NCI-H82 treated with DMSO at 0.1 percent for 48 hours (cell line): ENCODE results near the gene PPP2R5D.

Source experiments
- DNase-seq: peaks from one replicate; lab custom pipeline; 2025; ENCODE audit not compliant: unreplicated experiment; lab: John Stamatoyannopoulos, UW

Gene PPP2R5D

DNA sequence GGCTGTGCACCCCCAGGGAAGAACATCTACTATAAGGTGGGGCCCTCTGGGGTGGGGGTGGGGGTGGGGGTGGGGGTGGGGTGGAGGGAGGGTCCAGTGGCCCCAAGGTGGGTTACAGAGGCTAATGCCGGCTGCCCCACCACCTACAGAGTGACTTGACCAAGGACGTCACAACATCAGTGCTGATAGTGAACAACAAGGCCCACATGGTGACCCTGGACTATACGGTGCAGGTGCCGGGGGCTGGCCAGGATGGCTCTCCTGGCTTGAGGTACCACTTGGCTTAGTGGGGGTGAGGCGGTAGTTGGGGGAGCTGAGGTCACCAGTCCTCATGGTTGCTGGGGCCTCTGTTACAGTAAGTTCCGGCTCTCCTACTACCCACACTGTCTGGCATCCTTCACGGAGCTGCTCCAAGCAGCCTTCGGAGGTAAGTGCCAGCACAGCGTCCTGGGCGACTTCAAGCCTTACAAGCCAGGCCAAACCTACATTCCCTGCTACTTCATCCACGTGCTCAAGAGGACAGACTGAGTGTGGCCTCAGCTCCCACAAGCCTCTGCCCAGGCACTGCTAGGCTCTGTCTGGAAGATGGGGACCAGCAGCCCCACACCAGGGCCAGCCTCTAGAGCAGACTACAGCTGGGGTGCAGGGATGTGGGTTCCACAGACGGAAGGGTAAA, 21.1 kb upstream of the PPP2R5D start:
- DNase-seq, result no peak

- DNase-seq, result peak; percentile 40
Observed at GRCh38 chr6:42963855-42964605, 20.3 kb upstream of the PPP2R5D start.

GRCh38 chr6:42966571-42966970, 17.8 kb upstream of the PPP2R5D start:
- no peak for DNase-seq

DNA sequence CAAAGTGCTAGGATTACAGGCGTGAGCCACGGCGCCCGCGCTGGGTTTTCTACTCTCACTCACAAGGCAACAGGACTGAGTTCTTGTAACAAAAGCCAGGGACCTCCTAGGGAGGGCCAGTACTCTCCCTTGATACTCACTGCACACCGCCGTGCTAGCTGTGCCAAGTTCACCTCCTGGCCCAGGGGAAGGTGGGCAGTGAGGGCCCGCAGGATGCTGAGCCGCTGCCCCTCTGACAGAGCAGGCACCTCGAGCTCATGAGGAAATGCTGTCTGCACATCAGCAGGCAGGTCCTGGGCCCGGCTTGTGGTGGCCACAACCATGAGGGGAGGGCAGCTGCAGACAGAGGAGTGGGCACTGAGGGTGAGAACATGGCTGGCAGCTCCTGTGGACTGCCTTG, 17.1 kb upstream of the PPP2R5D start:
- DNase-seq, result no peak

- DNase-seq, result no peak
Observed at GRCh38 chr6:42968126-42968701, 16.2 kb upstream of the PPP2R5D start.

GRCh38 chr6:42968783-42969182, 15.6 kb upstream of the PPP2R5D start:
- no peak for DNase-seq

DNA sequence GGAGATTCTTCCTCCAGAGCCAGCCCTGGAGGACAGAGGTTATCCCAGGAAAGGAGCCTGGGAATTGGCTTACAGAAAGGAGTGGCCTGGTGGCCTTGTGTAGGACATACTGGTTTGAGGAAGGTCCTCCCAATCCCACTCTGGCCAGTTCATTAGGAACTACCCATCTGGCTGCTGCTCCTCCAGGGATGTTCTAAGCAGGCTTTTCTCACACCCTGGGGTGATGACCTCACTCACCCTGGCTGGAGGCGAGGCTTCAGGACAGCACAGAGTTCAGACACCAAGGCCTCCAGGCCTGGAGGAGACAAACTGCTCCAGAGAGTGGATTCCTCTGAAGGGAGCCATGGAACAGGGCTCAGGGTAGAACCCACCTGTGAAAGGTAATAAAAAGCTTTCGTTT, 14.9 kb upstream of the PPP2R5D start:
- no peak for DNase-seq

GRCh38 chr6:42969934-42970333, 14.4 kb upstream of the PPP2R5D start:
- DNase-seq, result no peak

DNA sequence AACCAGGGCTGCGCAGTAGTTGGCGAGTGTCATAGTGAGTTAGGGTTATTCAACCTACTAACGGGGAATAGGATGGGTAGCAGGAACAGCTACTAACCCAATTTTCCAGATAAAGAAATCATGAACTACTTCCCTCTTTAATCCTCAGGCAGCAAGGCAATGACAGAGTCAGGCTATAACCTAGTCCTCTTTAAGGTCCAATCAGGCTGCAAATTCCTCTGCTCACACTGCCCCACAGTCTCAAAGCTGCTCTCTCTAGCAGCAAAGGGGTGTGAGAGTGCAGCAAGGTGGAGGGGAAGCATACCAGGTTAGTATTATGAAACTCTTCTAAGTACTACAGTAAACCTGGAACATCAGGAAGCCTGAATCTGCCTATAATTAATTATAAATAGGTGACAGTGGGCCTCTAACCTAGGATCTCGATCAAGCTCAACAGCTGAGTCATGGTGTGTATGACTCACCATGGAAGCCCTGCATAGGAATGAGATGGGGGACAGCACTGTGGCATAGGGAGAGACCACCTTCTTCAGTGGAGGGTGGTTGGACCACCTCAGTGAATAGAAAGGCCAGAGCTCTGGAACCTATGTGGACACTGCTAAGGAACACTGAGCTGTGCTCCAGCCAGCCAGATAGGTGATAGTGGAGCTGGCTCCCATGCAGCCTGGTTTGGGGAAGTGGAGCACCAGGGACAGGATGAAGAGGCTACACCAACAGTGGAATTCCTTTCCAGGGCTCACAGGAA, 13.3 kb upstream of the PPP2R5D start:
- no peak for DNase-seq

GRCh38 chr6:42971746-42972327, 12.5 kb upstream of the PPP2R5D start:
- no peak for DNase-seq

DNA sequence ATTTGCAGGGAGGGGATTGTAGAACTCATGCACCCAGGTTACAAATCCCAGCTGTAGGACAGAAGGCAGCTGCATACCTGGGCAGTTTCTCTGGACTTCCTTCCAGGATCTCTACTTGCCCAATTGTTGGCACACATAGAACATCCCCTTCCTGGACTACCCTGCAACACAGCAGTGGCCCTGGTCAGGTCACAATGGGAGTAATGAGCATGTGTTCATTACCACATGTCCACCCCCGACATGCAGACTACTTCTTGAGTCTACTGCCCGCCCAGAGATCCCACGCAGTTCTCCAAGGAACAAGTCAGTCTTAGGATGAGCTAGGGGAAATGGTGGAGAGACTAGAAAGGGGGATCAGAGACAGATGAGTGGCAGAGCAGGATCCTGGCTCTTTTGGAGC, 10.4 kb upstream of the PPP2R5D start:
- no peak for DNase-seq

GRCh38 chr6:42974919-42975505, 9.4 kb upstream of the PPP2R5D start:
- DNase-seq, result peak; percentile 19

- no peak for DNase-seq
Observed at GRCh38 chr6:42978487-42978838, 5.9 kb upstream of the PPP2R5D start.

DNA sequence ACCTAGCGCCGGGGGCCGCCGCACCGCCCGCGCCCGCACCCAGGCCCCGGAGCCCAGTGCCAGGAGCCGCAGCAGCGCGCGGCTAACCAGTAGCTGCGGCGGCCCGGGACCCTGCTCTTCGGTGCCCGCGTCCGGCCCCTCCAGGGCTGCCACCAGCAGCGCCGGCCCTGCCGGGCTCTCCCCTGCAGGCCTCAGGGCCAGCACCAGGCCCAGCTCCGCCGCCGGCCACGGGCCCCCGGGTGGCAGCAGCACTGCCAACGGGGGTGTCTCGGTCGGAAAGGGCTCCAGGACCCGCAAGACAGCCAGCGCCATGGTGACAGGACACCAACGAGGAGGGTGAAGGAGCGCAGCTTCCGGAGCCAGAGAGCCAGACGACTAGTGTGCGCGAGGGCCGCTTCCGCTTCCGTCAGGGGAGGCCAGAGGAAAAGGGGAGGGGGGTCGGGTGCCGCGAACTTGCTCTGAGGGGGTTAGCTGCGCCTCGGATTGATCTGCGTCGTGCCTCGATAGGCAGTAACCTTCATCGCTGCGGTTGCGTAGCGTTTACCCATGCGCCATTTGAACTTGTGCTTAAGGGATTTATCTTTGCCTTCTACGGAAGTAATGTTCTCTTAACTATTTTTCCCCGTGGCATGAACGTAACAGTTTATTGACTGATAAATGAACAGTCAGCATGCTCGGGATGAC, 5.4 kb upstream of the PPP2R5D start, which contains the start of gene PEX6:
PEX6 (minus strand) TSS at position 343 of the 684 bp plus-strand sequence; CDS start at position 312, 31 bp downstream.
- DNase-seq, result peak; percentile 86

DNA sequence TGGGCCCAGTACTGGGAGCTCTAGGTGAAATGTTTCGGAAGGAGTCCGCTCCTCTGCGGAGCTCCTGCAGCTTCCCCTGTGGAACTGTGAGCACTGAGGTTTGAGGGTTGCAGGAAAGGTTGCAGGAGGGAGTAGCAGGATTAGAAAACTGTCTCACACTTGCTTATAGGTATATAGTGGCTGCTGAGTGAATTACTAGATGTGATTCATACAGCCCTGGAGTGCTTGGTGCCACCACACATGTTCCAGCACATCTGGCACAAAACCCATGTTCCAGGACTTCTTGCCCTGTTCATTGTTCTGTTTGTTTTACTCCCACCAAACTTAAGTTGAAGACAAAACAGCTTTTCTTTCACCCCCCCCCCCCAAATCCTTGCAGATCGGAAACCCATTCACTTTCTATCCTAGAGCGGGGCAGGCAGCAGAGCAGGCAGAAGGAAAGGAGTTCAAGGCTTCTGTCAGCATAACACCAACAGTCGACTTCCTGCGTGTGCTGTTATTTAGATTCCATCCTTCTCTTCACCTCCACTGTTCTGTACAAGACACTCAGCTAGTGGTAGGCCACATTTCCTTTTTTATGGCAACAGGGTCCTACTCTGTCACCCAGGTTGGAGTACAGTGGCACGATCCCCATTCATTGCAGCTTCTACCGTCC, 4.7 kb upstream of the PPP2R5D start:
- DNase-seq, result no peak

- DNase-seq, result no peak
Observed at GRCh38 chr6:42981836-42982235, 2.5 kb upstream of the PPP2R5D start.

GRCh38 chr6:42984924-42985475, 630 bp downstream of the PPP2R5D start:
- no peak for DNase-seq

DNA sequence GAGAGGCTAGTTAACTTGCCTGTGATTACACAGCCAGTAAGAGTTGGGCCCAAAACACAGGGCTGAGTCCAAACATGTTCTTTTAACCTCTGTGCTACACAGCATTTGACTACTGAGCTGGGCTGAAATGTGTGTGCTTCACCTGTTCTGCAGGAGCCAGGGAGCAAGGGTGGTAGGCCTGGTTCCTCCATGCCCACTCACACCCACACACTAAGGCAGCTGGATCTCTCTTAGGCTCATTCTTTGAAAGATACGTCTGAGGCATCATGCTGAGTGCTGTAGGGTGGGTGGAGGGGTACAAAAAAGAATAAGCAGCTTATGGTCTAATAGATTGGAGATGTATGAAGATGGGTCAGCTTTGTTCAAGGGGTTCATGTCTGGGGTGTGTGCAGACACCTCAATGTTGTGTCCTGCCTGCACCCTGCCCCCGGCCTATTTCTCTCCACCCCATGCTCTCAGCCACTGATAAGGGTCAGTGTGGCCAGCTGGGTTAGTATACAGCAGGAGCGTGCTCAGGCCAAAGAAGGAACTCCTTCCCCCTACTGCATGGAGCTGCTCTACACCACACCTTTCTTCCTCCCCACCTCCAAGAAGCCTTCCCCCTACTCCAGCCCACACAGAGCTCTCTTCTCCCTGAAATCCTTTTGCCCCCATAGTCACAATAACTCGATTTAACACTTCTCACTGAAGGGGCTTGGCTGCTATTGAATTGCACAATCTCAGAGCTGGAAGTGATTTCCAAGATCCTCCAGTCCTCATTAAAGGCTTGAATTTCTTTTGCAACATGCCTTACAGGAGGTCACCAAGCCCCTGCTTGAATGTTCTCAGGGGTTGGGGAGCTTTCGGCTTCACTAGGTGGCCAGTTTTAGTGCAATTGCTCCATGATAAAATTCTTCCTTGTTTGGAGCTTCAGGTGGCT, 3.4 kb downstream of the PPP2R5D start:
- no peak for DNase-seq
